CD1c-positive myeloid dendritic cell (primary cell): ENCODE measurements around the gene POLN.

Source experiments
- DNase-seq: peaks from one replicate; pipeline ENCODE4 v3.0.0-alpha.2; 2016; ENCODE audit errors: extremely low spot score

Gene POLN

GRCh38 chr4:2263926-2264321, 22.0 kb upstream of the POLN start:
- DNase-seq, result no peak

- no peak for DNase-seq
Measured at GRCh38 chr4:2262944-2263250, 21.0 kb upstream of the POLN start.

- peak; percentile 99 for DNase-seq
Measured at GRCh38 chr4:2262145-2262943, 20.4 kb upstream of the POLN start.

- DNase-seq, result no peak
Measured at GRCh38 chr4:2261853-2262144, 19.9 kb upstream of the POLN start, which contains the start of gene MXD4. Gene MXD4, minus strand, starts transcription at chr4:2262109. Its CDS starts 129 bp downstream, at chr4:2261980.

GRCh38 chr4:2261110-2261852, 19.4 kb upstream of the POLN start:
- peak; percentile 73 for DNase-seq

- DNase-seq, result no peak
Measured at GRCh38 chr4:2260344-2261109, 18.6 kb upstream of the POLN start.

- DNase-seq, result no peak
Measured at GRCh38 chr4:2259541-2260343, 17.8 kb upstream of the POLN start.

GRCh38 chr4:2259036-2259540, 17.2 kb upstream of the POLN start:
- no peak for DNase-seq

GRCh38 chr4:2258091-2259035, 16.4 kb upstream of the POLN start:
- no peak for DNase-seq

- DNase-seq, result no peak
Measured at GRCh38 chr4:2257361-2258081, 15.6 kb upstream of the POLN start.

- DNase-seq, result no peak
Measured at GRCh38 chr4:2256781-2257191, 14.9 kb upstream of the POLN start.

GRCh38 chr4:2256156-2256731, 14.3 kb upstream of the POLN start:
- no peak for DNase-seq

- no peak for DNase-seq
Measured at GRCh38 chr4:2255501-2256155, 13.7 kb upstream of the POLN start.

- DNase-seq, result no peak
Measured at GRCh38 chr4:2254665-2255500, 13.0 kb upstream of the POLN start.

- DNase-seq, result no peak
Measured at GRCh38 chr4:2253160-2254084, 11.5 kb upstream of the POLN start.

- no peak for DNase-seq
Measured at GRCh38 chr4:2252530-2253091, 10.7 kb upstream of the POLN start.
